Regular cardiac myocyte (primary cell): ENCODE data around the gene PROKR1. TPM values are rescaled to one million over a fixed set of nuclear protein-coding genes. Genes with fewer than 3 reads are reported as not detected.

ENCODE experiments used
- total RNA-seq: library from RNA; depleted of rRNA; stranded (reverse); fragments of >200 nt; gene quantifications from 2 replicates; pipeline ENCODE4 v1.2.3, GENCODE V29; 2014

PROKR1 gene
- total RNA-seq = not detected in 2 replicates

DNA sequence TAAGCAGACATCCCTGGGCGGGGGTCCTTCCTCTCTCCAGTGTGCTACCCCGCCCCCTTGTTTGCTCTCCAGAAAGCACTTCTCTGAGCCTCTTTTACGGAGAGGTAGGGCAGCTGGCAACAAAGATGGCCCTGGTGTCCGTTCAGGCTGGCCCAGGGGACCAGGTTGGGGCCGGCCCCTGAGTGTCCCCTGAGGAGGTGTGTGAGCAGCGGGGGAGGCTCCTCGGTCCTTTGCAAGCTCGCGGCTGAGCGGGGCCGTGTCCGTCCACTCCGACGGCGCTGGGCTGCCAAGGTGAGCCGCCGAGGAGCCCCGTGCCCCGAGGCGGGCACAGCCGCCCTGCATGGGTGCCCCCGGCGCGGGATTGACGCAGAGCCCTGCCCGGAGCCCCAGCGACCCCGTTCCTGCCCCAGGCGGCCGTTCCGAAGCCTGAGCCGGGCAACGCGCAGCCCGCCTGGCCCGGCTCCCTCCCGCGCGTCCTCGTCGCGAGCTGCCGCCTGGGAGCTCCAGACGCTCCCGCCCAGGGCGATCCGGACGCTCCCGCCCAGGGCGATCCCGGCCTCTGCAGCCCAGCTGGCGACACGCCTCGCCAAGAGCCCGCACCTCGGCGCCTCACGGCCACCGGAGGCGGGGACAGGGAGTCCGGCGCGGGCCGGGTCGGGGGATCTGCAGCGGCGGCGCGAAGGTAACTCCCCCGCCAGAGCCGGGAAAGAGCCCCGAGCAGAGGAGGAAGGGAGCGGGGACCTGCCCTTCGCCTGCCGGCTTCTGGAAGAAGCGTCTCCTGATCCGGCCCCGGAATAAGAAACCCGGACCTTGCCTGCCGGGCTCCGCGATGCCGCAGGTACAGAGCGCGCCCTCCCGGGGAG lies at the start of gene PROKR1:
TSS of gene PROKR1 (plus strand) at position 569 of the 863 bp plus-strand sequence. CDS start 2,243 bp downstream, outside the sequence.

Other genes with a start within 250 kb of the PROKR1 start
- 0.28 and 0.58 TPM in 2 replicates for gene FBXO48, start 176.3 kb upstream of the PROKR1 start, total RNA-seq
- gene APLF, start 176.0 kb upstream of the PROKR1 start, total RNA-seq = 3.5 and 13.2 TPM in 2 replicates
- gene ARHGAP25, start 91.2 kb downstream of the PROKR1 start, total RNA-seq = 3.4 and 5.6 TPM in 2 replicates
- not detected in 2 replicates for gene BMP10, start 227.8 kb downstream of the PROKR1 start, total RNA-seq